ENCODE results near the gene DLGAP1. TPM values are rescaled to one million over a fixed set of nuclear protein-coding genes. Genes with fewer than 3 reads are reported as not detected.

DLGAP1 gene
- polyA plus RNA-seq, 1 of the 3 experiments (the other 2 are of a cell fraction), result not detected

DNA sequence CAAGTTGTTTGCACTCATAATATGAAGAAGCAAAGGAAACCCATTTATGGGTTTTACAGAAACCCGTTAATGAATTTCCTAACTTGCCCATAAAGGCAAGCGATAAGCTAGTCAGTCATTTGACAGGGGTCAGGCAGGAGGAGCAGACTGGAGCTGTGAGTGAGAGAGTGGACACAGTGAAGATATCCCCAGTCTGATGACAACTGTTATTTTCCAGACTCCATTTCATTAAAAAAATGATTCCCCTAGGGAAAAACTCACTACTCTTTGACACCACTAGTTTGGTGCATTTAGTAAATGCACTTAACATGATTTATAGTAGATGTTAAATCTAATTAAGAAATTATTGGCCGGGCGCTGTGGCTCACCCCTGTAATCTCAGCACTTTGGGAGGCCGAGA, 924.3 kb downstream of the DLGAP1 start:
- Histone ChIP-seq H3K4me2 (no peak overlapping the region), H3K9me2 (no peaks in the 10 kb centered on the region), H3K4me1 (ENCODE audit: control insufficient read depth in 1 of 2, insufficient read depth in 2 of 2, low read depth in 1 of 2, low read length in 1 of 2) (peaks cover 0 to 31% of the 10 kb centered on the region in 2 experiments; a peak in 2 of 4 replicates), H2AFZ (ENCODE audit: low read depth) (no peak overlapping the region), H3K27ac (ENCODE audit: low read depth in 2 of 2, low read length in 1 of 2) (peak overlapping the region in 1 of 2 experiments; percentile 71; a peak in 2 of 4 replicates), H4K20me1 (ENCODE audit: insufficient read depth) (no peaks in the 10 kb centered on the region), H3K79me2 (ENCODE audit: insufficient read depth) (no peaks in the 10 kb centered on the region), H3F3A (replicated peaks; ENCODE audit: insufficient read depth) (peaks cover 7% of the 10 kb centered on the region), H3K36me3 (replicated peaks in 1 of 2; ENCODE audit: control insufficient read depth in 1 of 2, insufficient read depth in 2 of 2, low read length in 1 of 2) (no peaks in the 10 kb centered on the region), H3K4me3 (ENCODE audit: low read depth in 2 of 2, low read length in 1 of 2) (no peak overlapping the region), H3K27me3 (ENCODE audit: insufficient read depth) (no peaks in the 10 kb centered on the region), H3K9me3 (no peaks in the 10 kb centered on the region; the same call in 1 of the 2 replicates), H3K9ac (no peak overlapping the region)
- DNase-seq, result peak; percentile 74
- 62% methylated on average over 5 of the region's 5 CpGs for whole genome bisulfite sequencing (ENCODE audit: low lambda C conversion rate)
- ChIA-PET CTCF (interaction anchor here (0.6 to 3.4 kb wide), 7 partner anchors 10 to 248 kb away, joined by 3 to 20 read pairs (median 4); no protein-coding TSS in a partner anchor), POLR2A (interaction anchor here (1.1 to 1.9 kb wide), 2 partner anchors 32 to 63 kb away, joined by 4 to 5 read pairs; no protein-coding TSS in a partner anchor)
- TF ChIP-seq ZBTB33 (IDR thresholded peaks at IDR 0.05; ENCODE audit: borderline replicate concordance, low read depth) (no peak), YY1 (IDR thresholded peaks at IDR 0.05; ENCODE audit: low read depth) (no peak), FOSL2 (IDR thresholded peaks at IDR 0.05; ENCODE audit: borderline replicate concordance, low read depth) (no peak), GABPA (IDR thresholded peaks at IDR 0.05; ENCODE audit: low read depth) (no peak), TAF1 (IDR thresholded peaks at IDR 0.05; ENCODE audit: borderline replicate concordance, low read depth, low read length) (no peak), ELF1 (IDR thresholded peaks at IDR 0.05) (no peak), NFIC (IDR thresholded peaks at IDR 0.05; ENCODE audit: borderline replicate concordance) (no peak), SIN3A (IDR thresholded peaks at IDR 0.05; ENCODE audit: borderline replicate concordance, low read depth, low read length) (no peak), TEAD4 (IDR thresholded peaks at IDR 0.05; ENCODE audit: borderline replicate concordance, insufficient read depth) (no peak), USF1 (IDR thresholded peaks at IDR 0.05; ENCODE audit: borderline replicate concordance, low read depth) (no peak), FOXJ3 (CRISPR knock-in tag; IDR thresholded peaks at IDR 0.05) (peak; percentile 49), MXI1 (IDR thresholded peaks at IDR 0.05; ENCODE audit: low read depth, low read length) (0 out of 2 replicates have a peak, but pooled peaks have one; percentile 29), CHD2 (IDR thresholded peaks at IDR 0.05; ENCODE audit: low read length, partially characterized antibody) (peak; percentile 65), GATA2 (CRISPR knock-in tag; IDR thresholded peaks at IDR 0.05) (peak; percentile 56), JUND (IDR thresholded peaks at IDR 0.05) (no peak), EP300 (IDR thresholded peaks at IDR 0.05; ENCODE audit: borderline replicate concordance in 1 of 2, low read depth in 1 of 2, low read length in 1 of 2) (peak in 1 of 2 experiments; percentile 92; a peak in 2 of 4 replicates), IRF3 (IDR thresholded peaks at IDR 0.05; ENCODE audit: low read depth, low read length) (no peak), RCOR1 (IDR thresholded peaks at IDR 0.05; ENCODE audit: low read length) (peak; percentile 76; the same call in 1 of the 2 replicates), RXRA (IDR thresholded peaks at IDR 0.05; ENCODE audit: borderline replicate concordance, low read depth) (no peak), EZH2phosphoT487 (IDR thresholded peaks at IDR 0.05; ENCODE audit: borderline replicate concordance, low read depth) (no peak), SMC3 (IDR thresholded peaks at IDR 0.05; ENCODE audit: low read depth, low read length) (no peak), RAD21 (IDR thresholded peaks at IDR 0.05; ENCODE audit: low read length) (no peak; the same call in 1 of the 2 replicates), POLR2AphosphoS5 (IDR thresholded peaks at IDR 0.05; ENCODE audit: low read depth, low read length) (no peak), RFX5 (IDR thresholded peaks at IDR 0.05; ENCODE audit: low read length) (0 out of 2 replicates have a peak, but pooled peaks have one; percentile 29), CTCF (IDR thresholded peaks at IDR 0.05) (no peak)
- TF ChIP-seq, protein P1, sequence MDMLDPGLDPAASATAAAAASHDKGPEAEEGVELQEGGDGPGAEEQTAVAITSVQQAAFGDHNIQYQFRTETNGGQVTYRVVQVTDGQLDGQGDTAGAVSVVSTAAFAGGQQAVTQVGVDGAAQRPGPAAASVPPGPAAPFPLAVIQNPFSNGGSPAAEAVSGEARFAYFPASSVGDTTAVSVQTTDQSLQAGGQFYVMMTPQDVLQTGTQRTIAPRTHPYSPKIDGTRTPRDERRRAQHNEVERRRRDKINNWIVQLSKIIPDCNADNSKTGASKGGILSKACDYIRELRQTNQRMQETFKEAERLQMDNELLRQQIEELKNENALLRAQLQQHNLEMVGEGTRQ (IDR thresholded peaks at IDR 0.05; ENCODE audit: borderline replicate concordance, low read depth, low read length), result no peak
- TF ChIP-seq, protein P2, sequence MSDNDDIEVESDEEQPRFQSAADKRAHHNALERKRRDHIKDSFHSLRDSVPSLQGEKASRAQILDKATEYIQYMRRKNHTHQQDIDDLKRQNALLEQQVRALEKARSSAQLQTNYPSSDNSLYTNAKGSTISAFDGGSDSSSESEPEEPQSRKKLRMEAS (IDR thresholded peaks at IDR 0.05; ENCODE audit: low read depth), result no peak
